Endothelial cell of umbilical vein (primary cell): ENCODE measurements around the gene DENND2C. TPM values are rescaled to one million over a fixed set of nuclear protein-coding genes. Genes with fewer than 3 reads are reported as not detected.
A peak's percentile ranks its signal among the peaks of the same experiment; 100 is the strongest.

Experiments
- BruUV-seq: library from RNA; stranded (reverse); fragments of 400-500 nt; replicated peaks from 2 replicates; lab custom pipeline; 2021; lab: Mats Ljungman, UMichigan
- CTCF ChIA-PET: fragments of 300-600, 350-600 bp; sonication (Branson Sonifier 250); formaldehyde crosslinking; loops from one replicate; lab custom pipeline; 2021; ENCODE audit warnings: antibody characterized with exemption, inconsistent platforms; lab: Charles Lee
- POLR2A ChIA-PET: fragments of 300-600, 350-600 bp; sonication (Branson Sonifier 250); formaldehyde crosslinking; loops from one replicate; lab custom pipeline; 2021; ENCODE audit warnings: antibody characterized with exemption, inconsistent platforms; lab: Charles Lee
- DNase-seq: peaks from one replicate; pipeline ENCODE4 v3.0.0-alpha.2; 2011; ENCODE audit warnings: low read depth, low spot score
- FAIRE-seq: peaks from 2 replicates; lab custom pipeline; 2011; peaks lifted over from hg19 to GRCh38; lab: Jason Lieb, UNC
- H2AFZ ChIP-seq: 2 replicates; pipeline ENCODE4 v1.6.0; 2012; ENCODE audit warnings: low read depth, low read length, control low read depth, inconsistent platforms
- H3K27ac ChIP-seq: 2 replicates; pipeline ENCODE4 v1.5.1; 2011; ENCODE audit warnings: low read depth, mild to moderate bottlenecking, control low read depth, low read length, moderate library complexity; ENCODE audit not compliant: insufficient read depth
- H3K27me3 ChIP-seq, 2 experiments: 2 replicates each; pipeline versions ENCODE4 v1.6.0 to v1.6.1; 2011; ENCODE audit warnings: low read length in 2 of 2, mixed read lengths in 1 of 2; ENCODE audit not compliant: control insufficient read depth in 2 of 2, insufficient read depth in 2 of 2
- H3K36me3 ChIP-seq, 2 experiments: 2 replicates in 1 of 2; 3 replicates in 1 of 2; pipeline ENCODE4 v1.5.1; 2011; ENCODE audit warnings: low read length in 2 of 2, mild to moderate bottlenecking in 1 of 2, moderate library complexity in 1 of 2; ENCODE audit not compliant: control insufficient read depth in 2 of 2, insufficient read depth in 2 of 2; ENCODE audit errors: extremely low read depth in 1 of 2
- H3K4me1 ChIP-seq: 3 replicates; pipeline ENCODE4 v1.5.1; 2011; ENCODE audit warnings: mild to moderate bottlenecking, low read length; ENCODE audit not compliant: control insufficient read depth, insufficient read depth; ENCODE audit errors: extremely low read depth
- H3K4me2 ChIP-seq: 2 replicates; pipeline ENCODE4 v1.6.1; 2011; ENCODE audit warnings: low read length, control low read depth, mixed read lengths; ENCODE audit not compliant: insufficient read depth
- H3K4me3 ChIP-seq, 3 experiments: fragments of 200-600 bp in 1 of 3; sonication (generic), shearing (Covaris generic) in 1 of 3; replicated peaks in 1 of 3; 2 replicates each; pipeline ENCODE4 v1.5.1; 2011 to 2016; ENCODE audit warnings: control low read depth in 3 of 3, low read length in 3 of 3, mild to moderate bottlenecking in 2 of 3, inconsistent platforms in 1 of 3, low read depth in 1 of 3, moderate library complexity in 1 of 3; ENCODE audit not compliant: insufficient read depth in 1 of 3
- H3K79me2 ChIP-seq: 2 replicates; pipeline ENCODE4 v1.6.0; 2012; ENCODE audit warnings: low read length, inconsistent platforms; ENCODE audit not compliant: control insufficient read depth, insufficient read depth
- H3K9ac ChIP-seq: replicated peaks from 2 replicates; pipeline ENCODE3; 2011; ENCODE audit warnings: low read length, control low read depth; ENCODE audit not compliant: insufficient read depth; ENCODE audit errors: extremely low read depth
- H3K9me1 ChIP-seq: replicated peaks from 3 replicates; pipeline ENCODE4 v1.6.0; 2011; ENCODE audit warnings: mild to moderate bottlenecking, low read length; ENCODE audit not compliant: control insufficient read depth, insufficient read depth; ENCODE audit errors: extremely low read depth
- H3K9me3 ChIP-seq: replicated peaks from 2 replicates; pipeline ENCODE4 v1.5.1; 2012; ENCODE audit warnings: low read length, inconsistent platforms; ENCODE audit not compliant: control insufficient read depth, insufficient read depth
- H4K20me1 ChIP-seq: replicated peaks from 2 replicates; pipeline ENCODE3; 2011; ENCODE audit warnings: mild to moderate bottlenecking, low read length; ENCODE audit not compliant: control insufficient read depth, insufficient read depth; ENCODE audit errors: extremely low read depth
- FOS ChIP-seq: IDR thresholded peaks from 2 replicates; pipeline ENCODE4 v1.6.1; 2011; ENCODE audit warnings: mild to moderate bottlenecking, low read length, moderate library complexity, borderline replicate concordance; ENCODE audit not compliant: insufficient read depth
- JUN ChIP-seq: IDR thresholded peaks from 2 replicates; pipeline ENCODE4 v1.6.1; 2011; ENCODE audit warnings: borderline replicate concordance, low read depth; ENCODE audit not compliant: insufficient read length, insufficient read depth
- MYC ChIP-seq: IDR thresholded peaks from one replicate; pipeline ENCODE4 v1.6.1; 2011; ENCODE audit warnings: mild to moderate bottlenecking, low read depth, low read length
- POLR2A ChIP-seq: IDR thresholded peaks from 2 replicates; pipeline ENCODE4 v1.6.1; 2012; ENCODE audit warnings: low read depth, mild to moderate bottlenecking, control low read depth, low read length
- POLR2AphosphoS5 ChIP-seq: IDR thresholded peaks from 2 replicates; pipeline ENCODE4 v1.6.1; 2012; ENCODE audit warnings: low read depth, mild to moderate bottlenecking, control low read depth, low read length, moderate library complexity; ENCODE audit not compliant: insufficient read depth
- dilution Hi-C: fragments of 300-500 bp; cut with MboI; formaldehyde crosslinking; loops from one replicate; pipeline ENCODE4 v1.15.0; 2019; ENCODE audit warnings: low sequenced_read_pairs; ENCODE audit not compliant: extremely low pct_ligation_motif_present
- intact Hi-C: fragments of 100-400 bp; cut with micrococcal nuclease; formaldehyde crosslinking; loops from one replicate; pipeline ENCODE4 v1.10.0; 2022
- polyA plus RNA-seq, 4 experiments: library from polyadenylated mRNA; depleted of rRNA in 3 of 4; stranded (reverse) in 3 of 4; unstranded in 1 of 4; fragments of >200 nt; gene quantifications; 2 replicates each; pipeline versions ENCODE4 v1.2.1 to v1.2.3, GENCODE V29; 2011 to 2012; ENCODE audit warnings: missing spikeins in 1 of 4
- total RNA-seq: library from RNA; stranded (reverse); gene quantifications from 2 replicates; pipeline ENCODE4 v1.2.3, GENCODE V29; 2021
- TF ChIP-seq, protein P1 (sequence below): IDR thresholded peaks from 2 replicates; pipeline ENCODE4 v1.6.1; 2011; ENCODE audit not compliant: insufficient read depth, insufficient read length
- TF ChIP-seq, protein P2 (sequence below), 2 donors: IDR thresholded peaks; 1 replicate in 1 of 2; 2 replicates in 1 of 2; pipeline ENCODE4 v1.5.1; 2011; ENCODE audit warnings: low read length in 2 of 2, mild to moderate bottlenecking in 2 of 2, moderate library complexity in 2 of 2, control low read depth in 1 of 2, inconsistent platforms in 1 of 2, low read depth in 1 of 2; ENCODE audit not compliant: insufficient read depth in 1 of 2; ENCODE audit errors: extremely low read depth in 1 of 2

DENND2C gene
- total and polyA plus RNA-seq, 2 donors (not counting 3 experiments of a cell fraction or from before 2014, with no cell fraction given): 0.12 to 0.22 TPM

DNA sequence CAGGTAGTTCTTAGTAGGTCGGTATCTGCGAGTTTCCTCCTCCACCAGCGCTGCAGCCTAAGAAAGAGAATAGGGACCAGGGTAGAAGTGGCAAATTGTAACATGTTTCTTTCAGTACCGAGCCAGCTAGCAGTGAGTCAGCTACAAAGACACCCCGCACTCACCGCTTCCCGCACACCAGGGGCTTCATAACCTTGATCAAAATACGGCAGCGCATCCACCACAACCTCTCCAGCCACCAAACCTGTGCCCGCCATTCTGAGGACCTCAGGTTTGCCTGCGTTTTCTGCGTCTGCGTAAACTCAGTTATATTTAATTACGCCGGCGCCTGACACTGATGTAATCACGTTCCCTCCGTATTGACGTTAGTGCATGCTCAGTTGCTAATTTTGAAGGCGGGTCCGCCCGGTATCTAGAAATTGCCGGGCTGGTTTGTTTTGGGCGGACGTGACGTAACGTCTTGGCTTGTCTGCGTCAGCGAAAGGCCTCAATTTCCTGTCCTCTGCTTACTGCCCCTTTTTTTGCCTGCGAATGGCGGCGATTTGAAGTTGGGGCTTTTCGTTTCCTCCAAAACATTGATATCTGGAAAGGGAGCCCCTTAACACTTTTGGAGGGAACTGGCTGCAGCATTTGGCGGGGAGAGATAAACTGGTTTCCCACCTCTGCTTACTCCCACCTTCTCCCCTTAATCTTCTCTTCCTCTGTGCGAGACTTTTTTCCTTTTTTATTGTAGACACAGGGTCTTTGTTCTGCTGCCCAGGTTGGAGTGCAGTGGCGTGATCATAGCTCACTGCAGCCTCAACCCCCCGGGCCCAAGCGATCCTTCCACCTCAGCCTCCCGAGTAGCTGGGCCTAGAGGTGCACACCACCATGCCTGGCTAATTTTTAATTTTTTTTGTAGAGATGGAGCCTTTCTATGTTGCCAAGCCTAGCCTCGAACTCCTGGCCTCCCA is 88.2 kb downstream of the DENND2C start, which contains the start of gene BCAS2:
Gene BCAS2, minus strand, starts transcription at position 281 of the 953 bp plus-strand sequence. Its CDS starts 24 bp downstream, at position 257.
- peak; percentile 98 for FAIRE-seq
- Histone ChIP-seq H3K4me1 (peaks cover 7% of the 10 kb centered on the region), H4K20me1 (no peaks in the 10 kb centered on the region), H3K9me3 (no peaks in the 10 kb centered on the region), H2AFZ (peak within 1 kb of the TSS; percentile 100), H3K79me2 (peaks cover 23% of the 10 kb centered on the region), H3K9ac (peak within 1 kb of the TSS; percentile 94), H3K36me3 (peaks cover 2% of the 10 kb centered on the region in 2 experiments), H3K4me3 (peak within 1 kb of the TSS; percentile 66 to 96 (median 85)), H3K27ac (peak within 1 kb of the TSS; percentile 68), H3K27me3 (no peaks in the 10 kb centered on the region), H3K9me1 (no peaks in the 10 kb centered on the region), H3K4me2 (peak within 1 kb of the TSS; percentile 95)
- intact Hi-C loops: loop anchor here (1.0 to 10.0 kb wide), 6 partner anchors 70 to 607 kb away; partner anchors contain the start of genes DENND2C, NRAS, OLFML3 and TRIM33
- BruUV-seq: TSS peak; percentile 89
- ChIA-PET POLR2A (no interaction called here), CTCF (interaction anchor here (1.2 to 1.7 kb wide), 2 partner anchors 14 to 154 kb away, joined by 4 to 5 read pairs; no protein-coding TSS in a partner anchor)
- dilution Hi-C loops: no loop called here
- DNase-seq: peak; percentile 98
- peak; percentile 42 for TF ChIP-seq JUN
- TF ChIP-seq POLR2A: peak; percentile 93
- TF ChIP-seq, protein P1, sequence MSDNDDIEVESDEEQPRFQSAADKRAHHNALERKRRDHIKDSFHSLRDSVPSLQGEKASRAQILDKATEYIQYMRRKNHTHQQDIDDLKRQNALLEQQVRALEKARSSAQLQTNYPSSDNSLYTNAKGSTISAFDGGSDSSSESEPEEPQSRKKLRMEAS: peak; percentile 33
- peak; percentile 87 for TF ChIP-seq POLR2AphosphoS5
- TF ChIP-seq, protein P2, sequence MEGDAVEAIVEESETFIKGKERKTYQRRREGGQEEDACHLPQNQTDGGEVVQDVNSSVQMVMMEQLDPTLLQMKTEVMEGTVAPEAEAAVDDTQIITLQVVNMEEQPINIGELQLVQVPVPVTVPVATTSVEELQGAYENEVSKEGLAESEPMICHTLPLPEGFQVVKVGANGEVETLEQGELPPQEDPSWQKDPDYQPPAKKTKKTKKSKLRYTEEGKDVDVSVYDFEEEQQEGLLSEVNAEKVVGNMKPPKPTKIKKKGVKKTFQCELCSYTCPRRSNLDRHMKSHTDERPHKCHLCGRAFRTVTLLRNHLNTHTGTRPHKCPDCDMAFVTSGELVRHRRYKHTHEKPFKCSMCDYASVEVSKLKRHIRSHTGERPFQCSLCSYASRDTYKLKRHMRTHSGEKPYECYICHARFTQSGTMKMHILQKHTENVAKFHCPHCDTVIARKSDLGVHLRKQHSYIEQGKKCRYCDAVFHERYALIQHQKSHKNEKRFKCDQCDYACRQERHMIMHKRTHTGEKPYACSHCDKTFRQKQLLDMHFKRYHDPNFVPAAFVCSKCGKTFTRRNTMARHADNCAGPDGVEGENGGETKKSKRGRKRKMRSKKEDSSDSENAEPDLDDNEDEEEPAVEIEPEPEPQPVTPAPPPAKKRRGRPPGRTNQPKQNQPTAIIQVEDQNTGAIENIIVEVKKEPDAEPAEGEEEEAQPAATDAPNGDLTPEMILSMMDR (IDR thresholded peaks at IDR 0.05; ENCODE audit: extremely low read depth in 1 of 2, insufficient read depth in 1 of 2, low read depth in 1 of 2, low read length in 2 of 2): no peak
- TF ChIP-seq FOS: no peak
- TF ChIP-seq MYC: no peak
